ENCODE data around the gene ASIP. TPM values are rescaled to one million over a fixed set of nuclear protein-coding genes. Genes with fewer than 3 reads are reported as not detected.

The ASIP gene
- polyA plus RNA-seq, 1 donor (not counting 4 experiments of a cell fraction or from before 2014, with no cell fraction given): not detected

DNA sequence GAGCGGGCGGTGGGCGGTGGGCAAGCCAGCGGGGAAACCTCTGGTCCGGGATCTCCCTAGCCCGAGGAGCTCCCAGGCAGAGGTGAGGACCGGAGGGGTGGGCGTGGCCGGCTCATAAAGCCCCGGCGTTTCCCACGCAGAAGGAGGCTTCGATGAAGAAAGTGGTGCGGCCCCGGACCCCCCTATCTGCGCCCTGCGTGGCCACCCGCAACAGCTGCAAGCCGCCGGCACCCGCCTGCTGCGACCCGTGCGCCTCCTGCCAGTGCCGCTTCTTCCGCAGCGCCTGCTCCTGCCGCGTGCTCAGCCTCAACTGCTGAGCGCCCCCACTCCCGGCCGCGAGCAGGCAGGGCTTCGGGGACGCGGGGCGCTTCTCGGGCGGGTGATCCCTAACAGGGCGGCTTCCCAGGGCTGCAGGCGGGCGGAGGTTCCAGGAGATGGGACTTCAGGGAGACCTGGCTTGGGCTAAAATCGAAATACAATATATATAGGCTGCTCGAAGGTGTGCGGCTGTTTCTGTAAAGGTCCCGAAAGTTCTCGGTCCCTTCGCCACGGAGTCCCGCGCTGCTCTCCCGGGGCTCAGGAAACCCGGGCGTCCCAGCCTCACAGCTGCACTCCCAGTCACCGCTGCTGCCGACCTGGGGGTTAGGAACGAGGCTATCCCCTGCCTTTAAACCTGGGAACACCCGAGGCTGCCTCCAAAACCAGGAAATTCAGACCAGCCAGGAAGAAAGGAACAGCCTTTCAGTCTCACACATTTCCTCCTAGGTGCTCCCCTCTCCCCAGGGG is 27.8 kb downstream of the ASIP start:
- peaks cover under 1 to 3% of the 10 kb centered on the region in 2 experiments for H3K36me3 ChIP-seq (ENCODE audit: control insufficient read depth in 2 of 2, extremely low read depth in 1 of 2, insufficient read depth in 2 of 2, low read length in 2 of 2)
- H3K27me3 ChIP-seq (ENCODE audit: control insufficient read depth, extremely low read depth, insufficient read depth, low read length): no peaks in the 10 kb centered on the region
- peaks cover 3% of the 10 kb centered on the region for H4K20me1 ChIP-seq (ENCODE audit: control insufficient read depth, extremely low read depth, insufficient read depth, low read length)
- H3K27ac ChIP-seq (ENCODE audit: control insufficient read depth, insufficient read depth, low read length): no peak overlapping the region
- DNase-seq (ENCODE audit: low read depth, low spot score) (no peak), FAIRE-seq (no peak)
- no peaks in the 10 kb centered on the region for H3K9me1 ChIP-seq (ENCODE audit: control insufficient read depth, extremely low read depth, insufficient read depth, low read length)
- no peaks in the 10 kb centered on the region for H3K4me1 ChIP-seq (ENCODE audit: control insufficient read depth, extremely low read depth, insufficient read depth, low read length)
- no peaks in the 10 kb centered on the region for H3K79me2 ChIP-seq (ENCODE audit: control insufficient read depth, insufficient read depth, low read length)
- H3K4me2 ChIP-seq (ENCODE audit: control insufficient read depth, extremely low read depth, insufficient read depth, low read depth, low read length): peak overlapping the region; percentile 56
- dilution Hi-C loops (cut with MboI; ENCODE audit: extremely low pct_ligation_motif_present, low sequenced_read_pairs): no loop called here
- H3K9me3 ChIP-seq (ENCODE audit: control insufficient read depth, low read depth, low read length): no peaks in the 10 kb centered on the region
- no peak for TF ChIP-seq EZH2 (IDR thresholded peaks at IDR 0.05; ENCODE audit: low read length)
- TF ChIP-seq, protein P1, sequence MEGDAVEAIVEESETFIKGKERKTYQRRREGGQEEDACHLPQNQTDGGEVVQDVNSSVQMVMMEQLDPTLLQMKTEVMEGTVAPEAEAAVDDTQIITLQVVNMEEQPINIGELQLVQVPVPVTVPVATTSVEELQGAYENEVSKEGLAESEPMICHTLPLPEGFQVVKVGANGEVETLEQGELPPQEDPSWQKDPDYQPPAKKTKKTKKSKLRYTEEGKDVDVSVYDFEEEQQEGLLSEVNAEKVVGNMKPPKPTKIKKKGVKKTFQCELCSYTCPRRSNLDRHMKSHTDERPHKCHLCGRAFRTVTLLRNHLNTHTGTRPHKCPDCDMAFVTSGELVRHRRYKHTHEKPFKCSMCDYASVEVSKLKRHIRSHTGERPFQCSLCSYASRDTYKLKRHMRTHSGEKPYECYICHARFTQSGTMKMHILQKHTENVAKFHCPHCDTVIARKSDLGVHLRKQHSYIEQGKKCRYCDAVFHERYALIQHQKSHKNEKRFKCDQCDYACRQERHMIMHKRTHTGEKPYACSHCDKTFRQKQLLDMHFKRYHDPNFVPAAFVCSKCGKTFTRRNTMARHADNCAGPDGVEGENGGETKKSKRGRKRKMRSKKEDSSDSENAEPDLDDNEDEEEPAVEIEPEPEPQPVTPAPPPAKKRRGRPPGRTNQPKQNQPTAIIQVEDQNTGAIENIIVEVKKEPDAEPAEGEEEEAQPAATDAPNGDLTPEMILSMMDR (optimal IDR thresholded peaks at IDR 0.05 in 1 of 3, IDR thresholded peaks at IDR 0.05 in 1 of 3, conservative IDR thresholded peaks at IDR 0.05 in 1 of 3; ENCODE audit: extremely low read depth in 1 of 3, insufficient read depth in 2 of 3, low read length in 3 of 3): peak in 1 of 3 experiments; percentile 5
- peak overlapping the region; percentile 37 for H2AFZ ChIP-seq (ENCODE audit: control insufficient read depth, low read length)
- H3K4me3 ChIP-seq (ENCODE audit: control insufficient read depth in 2 of 3, extremely low read depth in 1 of 3, insufficient read depth in 2 of 3, low read depth in 1 of 3, low read length in 3 of 3): peak overlapping the region; percentile 2 to 52 (median 3)
- peak overlapping the region; percentile 49 for H3K9ac ChIP-seq (ENCODE audit: control insufficient read depth, extremely low read depth, insufficient read depth, low read length)

DNA sequence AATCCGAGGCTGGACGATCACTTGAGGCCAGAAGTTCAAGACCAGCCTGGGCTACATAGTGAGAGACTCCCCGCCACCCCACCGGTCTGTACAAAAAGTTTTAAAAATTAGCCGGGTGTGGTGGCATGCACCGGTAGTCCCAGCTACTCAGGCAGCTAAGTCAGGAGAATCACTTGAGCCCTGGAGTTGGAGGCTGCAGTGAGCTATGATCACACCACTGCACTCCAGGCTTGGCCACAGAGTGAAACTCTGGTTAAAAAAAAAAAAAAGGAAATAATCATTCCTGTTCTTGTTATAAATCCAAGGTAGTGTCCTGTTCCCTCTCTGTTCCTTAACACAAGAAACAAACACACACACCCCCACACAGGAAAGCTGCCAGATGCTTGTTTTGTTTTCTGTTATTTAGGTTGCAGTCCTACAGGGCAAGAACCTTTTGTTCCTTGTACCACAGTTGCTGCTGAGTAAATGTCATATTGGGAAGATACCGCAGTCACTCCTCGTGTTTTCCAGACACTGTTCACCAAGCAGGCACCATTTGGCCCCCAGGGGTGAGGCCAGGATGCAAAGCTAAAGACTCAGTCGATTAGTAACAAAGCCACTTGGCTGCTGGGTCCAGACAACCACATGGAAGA is 28.9 kb downstream of the ASIP start:
- Histone ChIP-seq H3K9ac (ENCODE audit: control insufficient read depth, extremely low read depth, insufficient read depth, low read length) (no peak overlapping the region), H3K79me2 (ENCODE audit: control insufficient read depth, insufficient read depth, low read length) (no peaks in the 10 kb centered on the region), H3K4me2 (ENCODE audit: control insufficient read depth, extremely low read depth, insufficient read depth, low read depth, low read length) (no peak overlapping the region), H3K4me3 (ENCODE audit: control insufficient read depth in 2 of 3, extremely low read depth in 1 of 3, insufficient read depth in 2 of 3, low read depth in 1 of 3, low read length in 3 of 3) (no peak overlapping the region), H3K36me3 (ENCODE audit: control insufficient read depth in 2 of 2, extremely low read depth in 1 of 2, insufficient read depth in 2 of 2, low read length in 2 of 2) (peaks cover 3 to 10% of the 10 kb centered on the region in 2 experiments), H3K9me1 (ENCODE audit: control insufficient read depth, extremely low read depth, insufficient read depth, low read length) (no peaks in the 10 kb centered on the region), H3K27me3 (ENCODE audit: control insufficient read depth, extremely low read depth, insufficient read depth, low read length) (no peaks in the 10 kb centered on the region), H3K27ac (ENCODE audit: control insufficient read depth, insufficient read depth, low read length) (no peak overlapping the region), H3K4me1 (ENCODE audit: control insufficient read depth, extremely low read depth, insufficient read depth, low read length) (no peaks in the 10 kb centered on the region), H2AFZ (ENCODE audit: control insufficient read depth, low read length) (no peak overlapping the region), H3K9me3 (ENCODE audit: control insufficient read depth, low read depth, low read length) (no peaks in the 10 kb centered on the region), H4K20me1 (ENCODE audit: control insufficient read depth, extremely low read depth, insufficient read depth, low read length) (peaks cover 3% of the 10 kb centered on the region)
- FAIRE-seq: no peak
- DNase-seq (ENCODE audit: low read depth, low spot score): no peak
- TF ChIP-seq EZH2 (IDR thresholded peaks at IDR 0.05; ENCODE audit: low read length): no peak
- TF ChIP-seq, protein P1 (optimal IDR thresholded peaks at IDR 0.05 in 1 of 3, IDR thresholded peaks at IDR 0.05 in 1 of 3, conservative IDR thresholded peaks at IDR 0.05 in 1 of 3; ENCODE audit: extremely low read depth in 1 of 3, insufficient read depth in 2 of 3, low read length in 3 of 3): no peak
- dilution Hi-C loops (cut with MboI; ENCODE audit: extremely low pct_ligation_motif_present, low sequenced_read_pairs): no loop called here

Measured in keratinocyte (primary cell).